Activated T-cell treated with anti-CD3 and anti-CD28 coated beads, Interleukin-2, amount 50 U/mL, for 48 hours (primary cell): Measurements from ENCODE around the gene RALB.

ENCODE experiments used
- DNase-seq, 2 experiments: peaks; one replicate each; pipeline ENCODE4 v3.0.0-alpha.2; 2020

The RALB gene

GRCh38 chr2:120269076-120269744 lies 16.6 kb downstream of the RALB start:
- no peak for DNase-seq

DNA sequence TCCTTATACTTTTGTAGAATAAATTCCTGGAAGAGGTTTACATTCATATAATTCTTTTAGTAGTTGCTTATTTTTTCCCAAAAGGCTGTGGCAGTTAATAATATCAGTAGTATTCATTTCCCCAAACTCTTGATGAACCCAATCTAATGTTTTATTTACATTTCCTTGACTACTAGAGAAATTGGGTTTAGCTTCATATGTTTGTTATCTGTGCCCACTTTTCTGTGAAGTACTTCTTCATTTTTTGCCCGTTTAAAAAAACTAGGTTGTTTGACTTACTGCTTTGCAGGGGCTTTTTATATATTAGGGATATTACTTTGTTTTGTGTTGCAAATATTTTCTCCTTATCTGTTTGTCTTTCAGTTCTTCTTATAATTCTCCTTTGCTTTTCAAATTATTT lies 17.2 kb downstream of the RALB start:
- no peak for DNase-seq

DNA sequence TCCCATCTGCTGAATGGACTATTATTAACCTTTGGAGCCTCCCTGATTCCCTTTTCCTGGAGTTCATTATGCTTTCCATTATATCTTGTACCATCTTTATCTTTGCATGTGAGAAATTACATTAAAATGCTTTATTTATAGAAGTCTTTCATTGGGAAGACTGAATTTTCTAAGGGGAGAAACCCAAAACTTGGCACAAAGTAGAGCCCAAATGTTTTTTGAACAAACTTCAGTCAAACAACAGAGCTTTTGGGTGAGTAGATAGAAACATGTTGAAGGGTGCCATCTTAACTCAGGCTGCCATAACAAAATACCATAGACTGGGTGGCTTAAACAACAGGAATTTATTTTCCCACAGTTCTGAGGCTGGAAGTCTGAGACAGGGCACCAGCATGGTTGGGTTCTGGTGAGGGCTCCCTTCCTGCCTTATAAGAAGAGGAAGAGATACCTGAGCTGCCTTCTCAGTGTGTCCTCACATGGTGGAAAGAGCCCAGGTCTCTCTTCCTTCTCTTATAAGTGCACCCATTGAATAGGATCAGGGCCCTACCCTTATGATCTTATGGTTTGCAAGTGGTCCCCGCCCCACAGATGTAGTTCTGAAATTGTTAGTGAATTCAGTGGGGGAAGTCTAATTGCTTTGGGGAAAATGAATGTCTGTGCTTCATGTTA lies 19.2 kb downstream of the RALB start:
- no peak for DNase-seq

DNA sequence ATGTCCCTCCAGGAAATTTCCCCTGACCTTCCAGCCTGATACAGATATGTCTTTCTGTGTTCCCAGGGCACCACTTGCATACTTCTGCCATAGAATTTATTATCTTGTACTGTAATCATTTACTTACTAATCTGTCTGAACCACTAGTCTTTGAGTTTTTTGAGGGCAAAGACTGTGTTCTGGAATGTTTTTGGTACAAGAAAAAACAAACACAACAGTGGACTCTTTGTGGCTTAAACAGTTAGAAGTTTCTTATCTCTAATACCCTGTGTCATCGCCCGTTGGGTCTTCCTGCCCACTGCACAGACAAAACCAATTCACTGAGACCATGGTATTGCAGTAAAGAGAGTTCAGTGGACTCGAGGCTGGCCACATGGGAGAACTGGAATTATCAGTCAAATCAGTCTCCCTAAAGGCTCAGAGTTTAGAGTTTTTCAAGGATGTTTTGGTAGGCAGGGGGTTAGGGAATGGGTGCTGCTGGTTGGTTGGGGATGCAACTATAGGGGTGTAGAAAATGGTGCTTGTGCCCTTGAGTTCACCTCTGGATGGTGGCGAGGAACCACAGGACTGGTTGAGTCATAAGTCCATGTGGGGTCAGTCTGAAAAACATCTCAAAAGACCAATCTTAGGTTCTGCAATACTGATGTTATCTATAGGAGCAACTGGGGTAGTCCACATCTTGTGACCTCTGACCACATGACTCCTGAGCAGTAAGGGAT lies 20.3 kb downstream of the RALB start:
- DNase-seq: no peak

DNA sequence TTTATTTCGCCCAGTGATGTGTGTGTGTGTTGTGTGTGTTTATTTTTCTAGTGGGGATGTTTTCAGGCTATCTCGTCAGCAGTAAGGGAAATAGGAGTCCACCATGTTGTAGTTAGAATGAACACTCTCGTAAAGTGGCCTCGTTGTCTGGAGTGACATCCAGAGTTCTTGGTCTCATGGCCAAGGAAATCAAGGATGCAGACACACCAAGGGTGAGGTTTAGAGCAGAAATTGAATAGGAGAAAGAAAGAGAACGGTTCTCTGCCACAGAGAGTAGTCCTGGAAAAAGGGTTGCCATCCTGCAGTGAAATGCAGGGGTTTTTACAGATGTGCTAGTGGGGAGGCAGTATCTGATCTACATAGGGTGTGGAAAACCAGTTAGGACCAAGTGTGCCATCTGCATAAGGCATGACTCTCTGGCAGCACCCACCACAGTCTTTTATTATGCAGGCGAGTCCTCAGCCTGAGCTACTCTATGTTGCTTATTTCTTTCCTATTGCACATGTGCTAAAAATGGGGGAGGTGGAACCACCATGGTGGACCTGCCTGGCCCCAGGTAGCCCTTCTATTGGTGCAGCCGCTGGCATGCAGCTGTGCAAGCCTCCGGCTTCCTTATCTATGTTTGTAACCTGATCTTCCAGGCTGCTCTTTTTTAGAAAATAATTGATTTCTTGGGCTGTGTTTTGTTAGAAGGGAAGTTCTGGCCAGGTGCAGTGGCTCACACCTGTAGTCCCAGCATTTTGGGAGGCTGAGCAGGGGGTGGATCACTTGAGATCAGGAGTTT lies 23.2 kb downstream of the RALB start:
- DNase-seq: no peak

- DNase-seq: no peak
Measured at GRCh38 chr2:120277505-120278205, 25.0 kb downstream of the RALB start.

DNA sequence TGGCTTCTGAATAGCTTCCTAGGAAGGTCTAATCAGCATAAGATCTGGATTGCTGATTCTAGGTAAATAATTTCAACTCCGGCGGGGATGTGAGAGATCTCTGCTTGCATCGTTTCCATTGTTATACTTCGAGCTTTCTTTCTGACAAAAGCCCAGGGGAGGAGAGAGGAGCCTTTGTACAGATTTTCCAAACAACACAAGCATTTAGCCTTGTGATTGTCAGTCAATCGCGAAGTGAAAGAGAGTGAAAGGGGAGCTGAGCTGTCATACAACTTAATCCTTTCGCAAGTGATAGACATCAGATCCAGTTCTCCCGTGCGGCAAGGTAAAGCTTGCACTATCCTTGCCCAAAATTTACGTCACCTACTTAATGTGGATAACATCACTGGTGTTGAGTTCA lies 26.2 kb downstream of the RALB start:
- DNase-seq: no peak

GRCh38 chr2:120279708-120280107 lies 27.1 kb downstream of the RALB start:
- no peak for DNase-seq

DNA sequence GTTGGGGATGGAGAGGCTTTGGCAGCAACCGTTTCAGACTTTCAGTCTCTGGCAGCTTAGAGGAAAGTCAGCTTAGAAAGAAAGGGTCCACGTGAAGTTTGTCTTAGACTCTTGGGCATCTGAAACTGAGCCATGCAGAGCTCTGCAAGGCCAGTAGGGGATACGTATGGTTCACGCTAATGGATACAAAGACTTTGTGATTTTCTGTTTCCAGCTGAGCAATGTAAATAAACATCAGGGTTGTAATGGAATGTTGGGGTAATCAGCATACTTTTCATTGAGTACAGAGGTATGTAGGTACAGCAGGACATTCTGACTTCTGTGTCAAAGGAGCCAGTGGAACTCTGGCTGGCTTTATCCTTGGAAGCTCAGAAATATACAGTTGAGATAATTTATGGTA lies 31.0 kb downstream of the RALB start:
- DNase-seq: no peak

- DNase-seq: no peak
Measured at GRCh38 chr2:120285056-120285455, 32.4 kb downstream of the RALB start.

DNA sequence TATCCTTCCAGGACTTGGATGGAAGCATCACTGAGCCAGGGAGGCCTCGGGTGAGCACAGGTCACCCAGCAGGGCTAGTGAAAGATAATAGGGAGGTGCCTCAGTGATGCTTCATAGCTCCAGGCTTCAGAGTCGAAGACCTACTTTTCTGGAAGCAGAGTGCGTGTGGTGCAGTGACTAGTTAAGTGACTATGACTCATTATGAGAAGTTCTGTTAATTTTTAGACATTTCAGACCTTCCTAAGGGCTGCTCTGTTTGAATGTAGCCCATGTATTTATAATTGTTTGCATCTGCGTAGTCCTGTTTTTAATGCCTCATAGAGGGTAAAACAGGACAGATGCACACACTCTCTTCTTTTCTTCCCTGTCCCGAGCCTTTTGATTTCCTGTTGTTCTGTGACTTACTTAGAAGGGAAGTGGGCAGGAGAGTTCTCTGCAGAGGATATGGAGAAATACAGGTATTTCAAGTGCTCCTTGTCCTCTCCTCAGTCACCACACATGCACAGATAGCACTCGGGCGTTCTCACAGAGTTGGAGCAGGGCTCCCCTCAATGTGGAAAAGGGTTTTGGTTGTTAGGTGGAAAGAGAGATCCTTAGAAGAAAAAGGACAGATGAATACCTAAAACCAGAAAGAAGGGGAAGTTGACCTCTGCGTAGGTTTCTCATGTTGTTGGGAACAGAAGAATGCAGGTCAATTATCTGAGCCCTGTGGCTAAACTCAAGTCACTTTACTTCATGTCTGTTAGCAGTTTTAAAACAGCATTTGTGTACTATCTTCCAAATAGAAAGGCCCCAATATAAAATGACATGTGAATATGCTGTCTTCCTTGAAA lies 34.7 kb downstream of the RALB start:
- DNase-seq: peak in 1 of 2 experiments; percentile 52

- no peak for DNase-seq
Measured at GRCh38 chr2:120288016-120288373, 35.3 kb downstream of the RALB start.

DNA sequence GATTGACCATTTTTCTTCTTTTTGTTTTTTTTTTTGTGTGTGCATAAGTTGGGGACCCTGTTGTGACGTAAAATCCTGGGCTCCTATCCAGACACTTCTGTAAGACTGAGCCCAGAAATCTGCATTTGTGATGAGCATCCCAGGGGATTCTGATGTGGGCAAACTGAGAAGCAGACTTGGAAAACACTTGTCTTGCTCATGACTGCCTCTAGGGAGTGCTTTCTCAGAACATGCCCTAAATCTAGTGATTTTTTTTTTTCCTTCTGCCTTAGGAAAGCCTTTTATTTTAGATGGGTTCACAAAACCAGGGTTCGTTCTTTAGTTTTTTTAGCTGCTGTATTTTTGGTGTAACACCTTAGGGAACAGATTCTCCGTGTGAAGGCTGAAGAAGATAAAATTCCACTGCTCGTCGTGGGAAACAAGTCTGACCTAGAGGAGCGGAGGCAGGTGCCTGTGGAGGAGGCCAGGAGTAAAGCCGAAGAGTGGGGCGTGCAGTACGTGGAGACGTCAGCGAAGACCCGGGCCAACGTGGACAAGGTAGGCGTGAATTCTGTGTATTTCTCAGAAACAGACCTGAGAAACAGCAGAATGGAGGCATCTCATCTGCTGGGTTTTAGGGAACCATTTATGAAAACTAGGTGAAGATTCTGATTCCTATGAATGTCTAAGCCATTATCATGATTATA lies 36.7 kb downstream of the RALB start:
- no peak for DNase-seq

GRCh38 chr2:120290737-120291136 lies 38.1 kb downstream of the RALB start:
- DNase-seq: no peak

DNA sequence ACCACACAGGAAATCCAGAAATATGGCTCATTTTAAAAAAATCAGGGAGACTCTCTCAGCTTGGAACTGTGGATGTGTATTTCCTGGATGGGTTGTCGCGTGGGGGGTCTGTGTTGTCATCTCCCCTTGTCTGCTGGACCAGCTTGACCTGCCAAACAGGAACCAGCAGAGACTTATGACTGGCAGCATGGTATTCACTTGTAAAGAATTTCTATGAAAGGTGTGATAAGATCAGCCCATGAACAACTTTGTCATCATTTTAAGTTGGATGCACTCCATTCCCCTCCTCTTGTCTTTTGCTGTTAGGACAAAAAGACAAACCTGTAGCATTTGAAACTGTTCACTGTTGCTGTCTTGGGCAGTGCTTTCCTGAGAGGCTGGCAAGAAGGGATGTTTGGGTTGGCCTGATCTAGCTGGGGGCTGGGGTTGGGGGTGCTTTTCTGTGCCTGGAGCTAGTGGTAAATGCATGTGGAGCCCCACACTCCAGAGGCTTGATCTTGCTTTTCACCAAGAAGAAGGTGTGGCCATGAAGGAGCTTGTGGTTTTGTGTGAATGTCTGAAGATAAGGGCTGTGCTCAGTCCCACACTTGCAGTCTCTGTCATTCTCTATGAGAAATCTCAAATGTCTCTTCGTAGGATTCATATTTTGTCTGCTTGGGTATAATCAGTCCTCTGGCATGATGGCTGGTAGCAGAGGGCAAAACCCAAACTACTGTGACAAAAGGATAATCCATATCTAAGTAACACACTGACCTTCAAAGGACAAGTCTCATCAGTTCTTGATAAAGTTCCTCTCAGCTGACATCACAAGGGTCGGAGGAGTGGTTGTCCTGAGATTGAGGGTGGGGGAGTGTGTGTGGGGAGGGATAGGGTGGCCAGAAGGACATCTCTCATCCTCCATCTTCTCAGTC lies 39.0 kb downstream of the RALB start:
- DNase-seq: no peak

GRCh38 chr2:120293096-120294007 lies 40.7 kb downstream of the RALB start:
- no peak for DNase-seq

DNA sequence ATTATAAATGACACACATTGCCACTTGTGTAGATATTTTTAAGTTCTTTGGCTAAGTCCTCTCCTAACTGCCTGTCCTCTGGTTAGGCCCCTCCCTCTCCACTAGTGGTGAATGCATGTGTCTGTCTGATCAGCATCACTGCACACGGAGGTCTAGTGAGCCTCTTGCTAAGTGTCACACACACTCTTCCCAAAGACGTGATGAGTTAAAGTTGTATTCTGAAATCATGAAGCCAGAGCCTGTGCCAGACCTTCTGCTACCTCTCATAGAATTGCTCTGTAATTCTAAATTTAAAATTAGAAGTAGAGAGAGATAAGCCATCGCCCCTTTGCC lies 41.3 kb downstream of the RALB start:
- DNase-seq: no peak

DNA sequence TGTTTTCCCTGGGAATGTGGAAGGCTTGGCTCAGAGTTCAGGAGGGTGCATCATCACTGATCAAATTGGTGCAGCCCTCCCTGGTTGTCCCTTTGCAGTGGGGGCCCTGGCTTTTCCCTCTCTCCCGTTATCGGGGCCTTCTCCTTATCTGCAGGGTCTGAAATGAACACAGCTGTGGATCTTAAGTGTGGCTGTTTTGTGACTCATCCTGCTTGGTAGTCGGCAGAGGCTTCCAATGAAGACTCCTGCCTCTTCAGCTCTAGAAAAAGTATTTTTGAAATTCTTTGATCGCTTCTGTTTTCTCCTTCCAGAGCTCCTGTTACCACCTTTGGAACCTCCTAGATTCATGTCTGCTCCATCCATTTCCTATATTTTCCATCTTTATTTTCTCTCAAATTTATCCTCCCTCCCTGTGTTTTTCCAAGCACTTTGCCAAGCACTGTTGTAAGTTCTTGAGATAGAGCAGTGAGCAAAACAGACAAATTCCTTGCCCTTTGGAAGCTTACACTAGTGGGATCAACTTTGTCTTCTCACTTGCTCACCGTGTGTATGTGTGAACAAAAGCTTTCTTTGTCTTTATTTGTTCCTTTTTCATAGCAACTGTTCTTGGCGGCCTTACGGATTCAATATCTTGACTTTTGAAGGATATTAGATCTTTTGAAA lies 45.7 kb downstream of the RALB start:
- DNase-seq: peak in 1 of 2 experiments; percentile 1

- DNase-seq: peak in 1 of 2 experiments; percentile 3
Measured at GRCh38 chr2:120299004-120299403, 46.4 kb downstream of the RALB start.
